PC-3 (cell line): Measurements from ENCODE around the gene MGP. TPM values are rescaled to one million over a fixed set of nuclear protein-coding genes. Genes with fewer than 3 reads are reported as not detected.

Experiments
- ATAC-seq: fragments of 200-7000 bp; cut with Tn5 transposase; 2 replicates; pipeline ENCODE4 v1.9.1; 2020; ENCODE audit warnings: mild to moderate bottlenecking, moderate library complexity
- BruUV-seq: library from RNA; stranded (reverse); fragments of 400-500 nt; replicated peaks from 2 replicates; lab custom pipeline; 2021; lab: Mats Ljungman, UMichigan
- CTCF ChIA-PET: fragments of 300-600 bp; sonication (Branson Sonifier 250); formaldehyde crosslinking; loops from one replicate; lab custom pipeline; 2022; ENCODE audit warnings: antibody characterized with exemption; lab: Charles Lee
- POLR2A ChIA-PET: fragments of 300-600 bp; sonication (Branson Sonifier 250); formaldehyde crosslinking; loops from one replicate; lab custom pipeline; 2022; ENCODE audit warnings: antibody characterized with exemption; ENCODE audit not compliant: unreplicated experiment; lab: Charles Lee
- DNase-seq: peaks from one replicate; pipeline ENCODE4 v3.0.0-alpha.2; 2015
- H2AFZ ChIP-seq: fragments of 300-600 bp; sonication (generic); 2 replicates; pipeline ENCODE4 v1.6.0; 2016; ENCODE audit warnings: antibody characterized with exemption, low read length
- H3F3A ChIP-seq: fragments of 300-600 bp; sonication (generic); one replicate; pipeline ENCODE4 v1.6.0; 2017; ENCODE audit warnings: antibody characterized with exemption, low read length, control low read depth, mild to moderate bottlenecking; ENCODE audit not compliant: unreplicated experiment
- H3K27ac ChIP-seq: fragments of 300-600 bp; sonication (generic); 2 replicates; pipeline ENCODE4 v1.5.1; 2016; ENCODE audit warnings: mild to moderate bottlenecking, low read length
- H3K27me3 ChIP-seq: fragments of 300-600 bp; sonication (generic); 2 replicates; pipeline ENCODE4 v1.6.1; 2016; ENCODE audit warnings: low read length, mixed read lengths
- H3K36me3 ChIP-seq: fragments of 300-600 bp; sonication (generic); 2 replicates; pipeline ENCODE4 v1.6.1; 2016; ENCODE audit warnings: low read depth, mixed run types, low read length, mixed read lengths
- H3K4me1 ChIP-seq: fragments of 300-600 bp; sonication (generic); 2 replicates; pipeline ENCODE4 v1.5.1; 2016; ENCODE audit warnings: low read length; ENCODE audit not compliant: insufficient read depth
- H3K4me2 ChIP-seq: fragments of 300-600 bp; sonication (generic); 2 replicates; pipeline ENCODE4 v1.6.0; 2016; ENCODE audit warnings: low read length
- H3K4me3 ChIP-seq: fragments of 300-600 bp; sonication (generic); 2 replicates; pipeline ENCODE4 v1.5.1; 2016; ENCODE audit warnings: mild to moderate bottlenecking, low read length, mixed read lengths
- H3K79me2 ChIP-seq: fragments of 300-600 bp; sonication (generic); 2 replicates; pipeline ENCODE4 v1.6.1; 2017; ENCODE audit warnings: low read length, mixed read lengths
- H3K9ac ChIP-seq: fragments of 300-600 bp; sonication (generic); 2 replicates; pipeline ENCODE4 v1.6.0; 2016; ENCODE audit warnings: mild to moderate bottlenecking, low read length
- H3K9me2 ChIP-seq: fragments of 300-600 bp; sonication (generic); replicated peaks from 2 replicates; pipeline ENCODE4 v1.6.1; 2016; ENCODE audit warnings: mixed run types, low read length, mixed read lengths
- H3K9me3 ChIP-seq: fragments of 300-600 bp; sonication (generic); 2 replicates; pipeline ENCODE4 v1.6.1; 2016; ENCODE audit warnings: low read length, mixed read lengths
- H4K20me1 ChIP-seq: fragments of 300-600 bp; sonication (generic); 2 replicates; pipeline ENCODE4 v1.6.1; 2016; ENCODE audit warnings: low read length, mixed read lengths
- CTCF ChIP-seq: fragments of 300-600 bp; sonication (generic); conservative IDR thresholded peaks from 2 replicates; pipeline ENCODE4 v1.5.1; 2017; ENCODE audit warnings: antibody characterized with exemption, low read depth, mild to moderate bottlenecking, low read length
- EZH2 ChIP-seq: fragments of 300-600 bp; sonication (generic); IDR thresholded peaks from one replicate; pipeline ENCODE4 v1.6.1; 2017; ENCODE audit warnings: antibody characterized with exemption, mild to moderate bottlenecking, low read length; ENCODE audit not compliant: unreplicated experiment
- EZH2phosphoT487 ChIP-seq: fragments of 300-600 bp; sonication (generic); IDR thresholded peaks from 2 replicates; pipeline ENCODE4 v1.6.1; 2018; ENCODE audit warnings: mild to moderate bottlenecking, antibody characterized with exemption, low read length, borderline replicate concordance
- intact Hi-C: fragments of 100-400 bp; cut with micrococcal nuclease; formaldehyde crosslinking; loops from 2 replicates; pipeline ENCODE4 v1.9.0; 2023
- total RNA-seq: library from RNA; depleted of rRNA; stranded (reverse); fragments of >200 nt; gene quantifications from 2 replicates; pipeline ENCODE4 v1.2.3, GENCODE V29; 2014

Gene MGP
- total RNA-seq, 1 experiment from 2014 or later = 0.22 TPM

GRCh38 chr12:14879222-14879933, 6.3 kb downstream of the MGP start:
- no peaks in the 10 kb centered on the region for H3F3A ChIP-seq
- no peak overlapping the region for H2AFZ ChIP-seq

DNA sequence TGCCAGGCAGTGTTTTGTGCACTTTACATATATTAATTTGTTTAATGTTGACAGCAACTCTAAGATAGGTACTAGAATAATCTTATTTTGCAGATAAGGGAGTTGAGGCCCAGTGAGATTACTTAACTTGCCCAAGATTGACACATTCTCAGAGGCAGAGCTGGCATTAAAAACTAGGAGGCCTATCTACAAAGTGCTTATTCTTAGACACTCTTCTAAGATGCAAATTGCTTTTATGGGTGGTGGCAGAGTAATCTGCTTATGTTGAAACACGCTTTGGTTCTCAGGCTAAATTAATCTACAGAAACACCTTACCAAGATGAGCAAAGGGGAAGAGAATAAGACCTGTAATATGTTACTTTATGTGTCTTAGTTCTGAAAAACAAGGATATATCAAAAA, 7.2 kb downstream of the MGP start:
- no peak overlapping the region for H2AFZ ChIP-seq
- no peaks in the 10 kb centered on the region for H3K9me3 ChIP-seq
- ATAC-seq (no peak), DNase-seq (no peak)
- no peak overlapping the region for H3K4me3 ChIP-seq
- no TSS peak for BruUV-seq
- POLR2A ChIA-PET = no interaction called here
- H3K9ac ChIP-seq = no peak overlapping the region
- H3F3A ChIP-seq = no peaks in the 10 kb centered on the region
- TF ChIP-seq CTCF (no peak), EZH2phosphoT487 (no peak), EZH2 (no peak)
- H3K9me2 ChIP-seq = no peaks in the 10 kb centered on the region
- H3K27ac ChIP-seq = no peak overlapping the region
- H3K27me3 ChIP-seq = no peaks in the 10 kb centered on the region
- H3K4me2 ChIP-seq = no peak overlapping the region
- CTCF ChIA-PET = no interaction called here
- no peaks in the 10 kb centered on the region for H3K36me3 ChIP-seq
- intact Hi-C loops = no loop called here
- no peaks in the 10 kb centered on the region for H3K4me1 ChIP-seq
- no peaks in the 10 kb centered on the region for H3K79me2 ChIP-seq
- H4K20me1 ChIP-seq = no peaks in the 10 kb centered on the region

More at GRCh38 chr12:14879222-14879933, 6.3 kb downstream of the MGP start:
- no peak for ATAC-seq
- ChIA-PET POLR2A (interaction anchor here (0.7 kb wide), 1 partner anchor 1067 kb away, joined by 3 read pairs; no protein-coding TSS in a partner anchor), CTCF (no interaction called here)
- Histone ChIP-seq H4K20me1 (no peaks in the 10 kb centered on the region), H3K36me3 (no peaks in the 10 kb centered on the region), H3K79me2 (no peaks in the 10 kb centered on the region), H3K27me3 (no peaks in the 10 kb centered on the region), H3K9ac (no peak overlapping the region), H3K4me2 (no peak overlapping the region), H3K27ac (no peak overlapping the region), H3K9me2 (no peaks in the 10 kb centered on the region), H3K4me3 (no peak overlapping the region), H3K9me3 (no peaks in the 10 kb centered on the region), H3K4me1 (peaks cover 2% of the 10 kb centered on the region)
- no peak for TF ChIP-seq EZH2phosphoT487
- no peak for TF ChIP-seq EZH2
- TF ChIP-seq CTCF = no peak
- intact Hi-C loops = no loop called here
- no TSS peak for BruUV-seq
- DNase-seq = no peak

GRCh38 chr12:14876833-14877232, 8.8 kb downstream of the MGP start:
- Histone ChIP-seq H3K27ac (no peak overlapping the region), H3K9ac (no peak overlapping the region), H3K4me2 (no peak overlapping the region), H3K9me2 (no peaks in the 10 kb centered on the region), H2AFZ (no peak overlapping the region), H4K20me1 (no peaks in the 10 kb centered on the region), H3K79me2 (no peaks in the 10 kb centered on the region), H3K36me3 (no peaks in the 10 kb centered on the region), H3K27me3 (no peaks in the 10 kb centered on the region), H3F3A (no peaks in the 10 kb centered on the region), H3K4me3 (no peak overlapping the region), H3K4me1 (no peaks in the 10 kb centered on the region), H3K9me3 (no peaks in the 10 kb centered on the region)
- ChIA-PET CTCF (no interaction called here), POLR2A (no interaction called here)
- intact Hi-C loops = no loop called here
- BruUV-seq = no TSS peak
- no peak for DNase-seq
- no peak for TF ChIP-seq CTCF
- TF ChIP-seq EZH2phosphoT487 = no peak
- no peak for TF ChIP-seq EZH2
- no peak for ATAC-seq
